Measurements from ENCODE around the gene ACTN4.

The ACTN4 gene

DNA sequence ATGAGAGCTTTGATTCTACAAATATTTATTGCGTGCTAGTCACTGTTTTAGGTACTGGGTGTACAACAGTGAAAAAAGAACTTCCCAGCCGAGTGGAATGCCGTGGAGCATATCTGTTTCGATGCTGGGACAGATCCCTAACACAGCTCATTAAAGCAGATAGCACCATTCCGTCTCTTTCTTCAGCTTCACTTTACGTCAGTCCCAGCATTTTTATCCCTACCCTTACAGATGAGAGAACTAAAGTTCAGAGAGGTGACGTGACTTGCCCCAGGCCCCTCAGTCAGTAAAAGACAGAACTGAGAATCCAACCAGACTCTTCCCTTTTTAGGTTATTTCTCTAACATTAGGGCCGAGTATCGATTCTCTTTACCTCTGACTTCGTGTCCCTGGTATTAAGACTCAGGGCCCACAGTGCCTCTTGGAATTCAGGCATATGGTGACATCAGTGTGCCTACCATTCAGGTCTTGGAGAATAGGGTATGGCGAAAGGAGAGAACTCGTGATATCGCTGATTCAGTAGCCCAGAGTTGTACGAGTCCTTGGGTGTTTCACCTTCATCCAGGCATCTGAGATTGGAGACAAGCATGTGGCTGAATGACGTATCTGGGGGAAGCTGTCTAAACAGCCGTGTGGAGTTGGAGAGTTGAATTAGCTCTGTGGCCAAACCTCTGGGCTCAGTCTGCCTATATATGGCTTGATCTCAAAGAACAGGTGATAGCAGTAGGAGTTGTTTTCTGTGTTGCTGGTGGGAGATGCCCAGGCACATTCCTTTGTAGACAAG, 27.1 kb downstream of the ACTN4 start:
- no peak for DNase-seq (ENCODE audit: low read depth)
- H3K4me3 ChIP-seq (ENCODE audit: control insufficient read depth, low read depth, low read length) = no peak overlapping the region
- TF ChIP-seq, protein P1, sequence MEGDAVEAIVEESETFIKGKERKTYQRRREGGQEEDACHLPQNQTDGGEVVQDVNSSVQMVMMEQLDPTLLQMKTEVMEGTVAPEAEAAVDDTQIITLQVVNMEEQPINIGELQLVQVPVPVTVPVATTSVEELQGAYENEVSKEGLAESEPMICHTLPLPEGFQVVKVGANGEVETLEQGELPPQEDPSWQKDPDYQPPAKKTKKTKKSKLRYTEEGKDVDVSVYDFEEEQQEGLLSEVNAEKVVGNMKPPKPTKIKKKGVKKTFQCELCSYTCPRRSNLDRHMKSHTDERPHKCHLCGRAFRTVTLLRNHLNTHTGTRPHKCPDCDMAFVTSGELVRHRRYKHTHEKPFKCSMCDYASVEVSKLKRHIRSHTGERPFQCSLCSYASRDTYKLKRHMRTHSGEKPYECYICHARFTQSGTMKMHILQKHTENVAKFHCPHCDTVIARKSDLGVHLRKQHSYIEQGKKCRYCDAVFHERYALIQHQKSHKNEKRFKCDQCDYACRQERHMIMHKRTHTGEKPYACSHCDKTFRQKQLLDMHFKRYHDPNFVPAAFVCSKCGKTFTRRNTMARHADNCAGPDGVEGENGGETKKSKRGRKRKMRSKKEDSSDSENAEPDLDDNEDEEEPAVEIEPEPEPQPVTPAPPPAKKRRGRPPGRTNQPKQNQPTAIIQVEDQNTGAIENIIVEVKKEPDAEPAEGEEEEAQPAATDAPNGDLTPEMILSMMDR (IDR thresholded peaks at IDR 0.05; ENCODE audit: control insufficient read depth, insufficient read depth, low read depth, low read length, missing control alignments) = no peak

DNA sequence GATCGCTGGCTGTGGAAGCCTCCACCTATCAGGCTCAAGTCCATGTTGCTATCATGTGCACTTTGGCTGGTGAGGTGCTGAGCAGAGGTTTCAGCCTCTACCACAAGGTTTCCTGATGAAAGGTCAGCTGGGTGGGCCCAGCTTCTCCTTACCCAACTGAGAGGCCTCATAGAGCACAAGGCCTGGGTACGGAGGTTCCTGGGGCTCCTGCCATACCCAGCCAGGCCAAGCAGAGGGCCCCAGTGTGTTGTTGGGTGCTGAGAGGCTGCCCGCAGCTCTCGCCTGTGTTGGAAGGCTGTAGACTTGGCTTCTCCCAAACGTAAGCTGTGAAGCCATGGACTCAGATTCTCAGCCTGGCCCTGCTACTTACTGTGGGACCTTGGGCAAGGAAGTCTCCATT, 28.2 kb downstream of the ACTN4 start:
- DNase-seq (ENCODE audit: low read depth) = no peak
- TF ChIP-seq, protein P1 (IDR thresholded peaks at IDR 0.05; ENCODE audit: control insufficient read depth, insufficient read depth, low read depth, low read length, missing control alignments) = no peak
- no peak overlapping the region for H3K4me3 ChIP-seq (ENCODE audit: control insufficient read depth, low read depth, low read length)

DNA sequence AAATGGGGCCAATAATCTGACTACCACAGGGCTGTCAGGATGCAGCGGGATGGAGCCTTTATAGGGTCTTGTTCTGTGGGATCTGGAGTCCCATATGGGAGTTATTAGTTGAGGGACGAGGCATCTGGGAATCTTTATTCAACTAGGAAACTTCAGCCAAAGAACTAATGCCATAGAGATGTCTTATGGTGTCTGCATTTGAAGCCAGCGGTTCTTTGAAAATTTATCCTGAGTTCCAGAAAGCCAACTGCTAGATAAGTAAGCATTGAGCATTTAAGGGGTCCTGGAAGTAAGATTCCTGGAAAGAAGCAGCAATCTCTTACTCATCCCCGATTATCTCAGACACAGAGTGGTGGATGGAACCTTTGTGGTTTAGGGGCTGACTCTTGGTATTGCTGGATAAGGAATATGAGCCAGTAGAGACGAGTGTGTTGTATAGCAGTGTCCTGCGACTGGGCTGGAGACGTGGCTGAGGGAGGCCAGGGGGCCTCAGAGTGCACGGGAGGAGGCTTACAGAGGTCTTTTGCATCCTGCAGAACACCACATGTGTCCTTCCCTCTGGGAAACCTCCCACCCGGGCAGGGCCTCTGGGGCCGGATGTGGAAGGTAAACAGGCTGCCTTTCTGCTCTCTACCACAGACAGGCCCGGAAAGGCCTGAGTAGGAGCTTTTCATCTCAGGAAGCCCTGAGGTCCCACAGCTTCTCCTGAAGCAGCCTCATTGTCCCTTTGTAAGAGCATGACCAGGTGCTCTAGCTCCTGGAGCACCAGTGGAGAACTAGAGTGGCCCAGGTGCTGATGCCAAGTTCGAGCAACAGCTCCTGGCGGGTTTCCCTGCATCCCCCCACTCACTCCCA, 28.8 kb downstream of the ACTN4 start:
- TF ChIP-seq, protein P1 (IDR thresholded peaks at IDR 0.05; ENCODE audit: control insufficient read depth, insufficient read depth, low read depth, low read length, missing control alignments) = no peak
- H3K4me3 ChIP-seq (ENCODE audit: control insufficient read depth, low read depth, low read length) = no peak overlapping the region
- DNase-seq (ENCODE audit: low read depth) = no peak

DNA sequence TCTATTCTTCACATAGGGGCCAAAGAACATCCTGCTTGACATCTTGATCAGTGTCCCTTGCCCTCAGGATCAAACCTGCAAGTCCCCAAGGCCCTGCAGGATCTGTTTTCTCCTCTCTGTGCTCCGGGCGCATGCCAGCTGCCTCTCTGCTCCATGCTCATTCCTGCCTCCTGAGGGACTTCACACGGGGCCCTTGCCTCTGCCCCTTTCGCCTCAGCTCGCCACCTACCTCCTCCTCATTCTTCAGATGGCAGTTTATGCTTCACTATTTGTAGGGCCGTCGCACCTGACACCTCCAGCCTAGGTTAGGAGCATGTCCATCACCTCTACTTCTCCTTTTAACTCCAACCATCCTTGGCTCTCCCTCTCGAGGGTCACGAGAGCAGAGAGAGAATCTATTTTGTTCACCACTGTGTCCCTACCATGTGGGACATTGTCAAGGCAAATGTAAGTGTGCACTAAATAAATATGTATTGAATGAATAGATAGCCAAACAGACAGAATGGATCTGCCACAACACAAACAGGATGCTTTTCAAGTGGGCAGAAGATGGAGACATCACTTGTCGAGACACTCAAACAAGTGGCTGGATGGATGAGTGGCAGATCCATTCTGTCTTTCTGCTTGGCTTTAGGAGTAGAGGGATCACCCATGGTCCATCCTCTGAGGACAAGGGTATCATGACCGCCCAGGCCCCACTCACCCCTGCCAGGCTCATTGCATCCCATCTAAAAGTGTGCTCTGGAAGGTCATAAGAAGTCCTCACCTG, 29.6 kb downstream of the ACTN4 start:
- H3K4me3 ChIP-seq (ENCODE audit: control insufficient read depth, low read depth, low read length) = no peak overlapping the region

DNA sequence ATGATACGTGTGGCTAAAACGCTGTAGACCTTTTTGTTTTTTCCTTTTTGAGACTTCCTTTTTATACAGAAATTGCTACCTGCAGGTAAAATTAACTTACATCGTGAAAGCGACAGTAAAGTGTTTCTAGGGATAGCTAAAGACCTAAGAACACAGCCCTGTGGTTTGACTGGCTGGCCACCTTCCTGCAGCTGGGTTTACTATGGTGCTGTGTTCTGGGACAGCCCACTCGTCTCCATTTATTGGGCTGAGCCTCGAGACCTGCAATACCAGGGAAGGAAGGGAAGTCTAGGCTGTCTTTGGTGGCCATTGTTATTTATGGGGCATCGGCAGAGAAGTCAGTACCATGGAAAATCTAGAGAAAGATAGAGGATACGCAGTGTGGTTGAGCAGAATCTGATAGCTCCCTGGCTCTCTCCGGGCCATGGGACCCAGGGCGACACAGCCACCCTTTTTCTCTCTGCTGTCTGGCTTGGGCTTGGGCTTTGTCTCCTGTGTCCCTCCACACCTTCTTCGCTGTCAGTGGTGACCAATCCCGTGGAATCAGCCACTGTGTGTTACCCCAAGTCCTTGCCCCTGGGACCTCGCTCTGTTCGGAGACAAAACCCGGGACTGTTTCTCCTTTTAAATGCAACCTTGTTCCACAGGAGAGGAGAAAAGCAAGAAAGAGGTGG, 30.9 kb downstream of the ACTN4 start:
- TF ChIP-seq, protein P1 (IDR thresholded peaks at IDR 0.05; ENCODE audit: control insufficient read depth, insufficient read depth, low read depth, low read length, missing control alignments) = no peak
- H3K4me3 ChIP-seq (ENCODE audit: control insufficient read depth, low read depth, low read length) = no peak overlapping the region
- no peak for DNase-seq (ENCODE audit: low read depth)

More for the DNA sequence above, 29.6 kb downstream of the ACTN4 start:
- TF ChIP-seq, protein P1 (IDR thresholded peaks at IDR 0.05; ENCODE audit: control insufficient read depth, insufficient read depth, low read depth, low read length, missing control alignments) = no peak
- DNase-seq (ENCODE audit: low read depth) = no peak
